GM12874 (cell line): Measurements from ENCODE around the gene CDKAL1.

Experiments
- TF ChIP-seq, protein P1 (sequence below): IDR thresholded peaks from 2 replicates; pipeline ENCODE4 v1.5.1; 2011; ENCODE audit warnings: low read depth, mild to moderate bottlenecking, control low read depth, low read length, moderate library complexity; ENCODE audit not compliant: insufficient read depth

CDKAL1 gene

DNA sequence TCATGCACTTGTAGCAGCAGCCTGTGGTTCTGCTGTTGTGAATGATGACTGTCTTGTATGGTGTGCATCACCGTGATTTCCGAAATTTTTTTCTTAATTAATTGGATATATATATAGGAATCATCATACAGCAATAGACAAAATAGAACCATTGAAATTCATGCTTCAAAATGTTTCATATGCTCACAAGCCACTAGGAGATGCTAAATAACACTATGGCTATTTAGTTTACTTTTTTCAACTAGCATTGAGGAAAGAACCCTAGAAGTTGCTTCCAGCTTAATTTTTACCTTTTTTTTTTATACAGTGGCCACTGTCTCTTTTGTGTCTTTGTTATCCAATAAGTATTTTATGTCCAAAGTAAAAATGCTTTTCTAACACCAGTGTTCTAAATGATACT is 485.4 kb downstream of the CDKAL1 start:
- TF ChIP-seq, protein P1, sequence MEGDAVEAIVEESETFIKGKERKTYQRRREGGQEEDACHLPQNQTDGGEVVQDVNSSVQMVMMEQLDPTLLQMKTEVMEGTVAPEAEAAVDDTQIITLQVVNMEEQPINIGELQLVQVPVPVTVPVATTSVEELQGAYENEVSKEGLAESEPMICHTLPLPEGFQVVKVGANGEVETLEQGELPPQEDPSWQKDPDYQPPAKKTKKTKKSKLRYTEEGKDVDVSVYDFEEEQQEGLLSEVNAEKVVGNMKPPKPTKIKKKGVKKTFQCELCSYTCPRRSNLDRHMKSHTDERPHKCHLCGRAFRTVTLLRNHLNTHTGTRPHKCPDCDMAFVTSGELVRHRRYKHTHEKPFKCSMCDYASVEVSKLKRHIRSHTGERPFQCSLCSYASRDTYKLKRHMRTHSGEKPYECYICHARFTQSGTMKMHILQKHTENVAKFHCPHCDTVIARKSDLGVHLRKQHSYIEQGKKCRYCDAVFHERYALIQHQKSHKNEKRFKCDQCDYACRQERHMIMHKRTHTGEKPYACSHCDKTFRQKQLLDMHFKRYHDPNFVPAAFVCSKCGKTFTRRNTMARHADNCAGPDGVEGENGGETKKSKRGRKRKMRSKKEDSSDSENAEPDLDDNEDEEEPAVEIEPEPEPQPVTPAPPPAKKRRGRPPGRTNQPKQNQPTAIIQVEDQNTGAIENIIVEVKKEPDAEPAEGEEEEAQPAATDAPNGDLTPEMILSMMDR = no peak

DNA sequence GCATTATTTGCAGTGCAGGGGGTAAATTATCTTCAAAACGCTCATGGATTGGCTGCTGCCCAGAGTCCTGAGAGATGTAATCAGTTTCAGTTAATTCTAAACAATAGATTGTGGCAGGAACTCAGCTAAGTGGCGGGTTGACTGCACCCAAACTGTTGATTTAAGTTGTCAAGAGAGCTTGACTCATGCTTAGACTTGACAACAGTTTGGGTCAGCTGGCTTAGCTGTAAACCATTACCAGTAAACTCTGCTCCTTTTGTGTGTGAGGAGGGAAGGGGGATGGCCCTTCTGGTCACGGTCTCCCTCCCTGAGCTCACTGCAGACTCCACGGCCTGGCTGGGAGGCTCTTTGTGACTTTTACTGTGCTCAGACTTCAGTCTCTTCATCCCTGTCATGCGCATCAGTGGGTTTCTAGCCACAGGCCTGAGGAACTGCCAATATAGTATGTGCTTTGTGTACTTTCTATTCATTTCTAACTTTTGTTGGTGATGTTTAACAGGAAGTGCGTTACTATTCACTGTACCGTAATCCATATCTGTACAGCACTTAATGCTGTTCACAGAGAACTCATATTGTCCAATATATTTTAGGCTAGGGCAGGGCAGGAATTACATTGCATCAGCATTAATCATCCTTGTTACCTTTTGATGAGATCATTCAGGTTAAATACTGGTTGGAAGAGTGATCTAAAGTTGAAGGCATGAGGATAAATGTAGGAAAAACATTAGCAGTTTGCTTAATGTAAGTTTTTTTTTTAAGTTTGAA is 488.3 kb downstream of the CDKAL1 start:
- TF ChIP-seq, protein P1 = no peak

DNA sequence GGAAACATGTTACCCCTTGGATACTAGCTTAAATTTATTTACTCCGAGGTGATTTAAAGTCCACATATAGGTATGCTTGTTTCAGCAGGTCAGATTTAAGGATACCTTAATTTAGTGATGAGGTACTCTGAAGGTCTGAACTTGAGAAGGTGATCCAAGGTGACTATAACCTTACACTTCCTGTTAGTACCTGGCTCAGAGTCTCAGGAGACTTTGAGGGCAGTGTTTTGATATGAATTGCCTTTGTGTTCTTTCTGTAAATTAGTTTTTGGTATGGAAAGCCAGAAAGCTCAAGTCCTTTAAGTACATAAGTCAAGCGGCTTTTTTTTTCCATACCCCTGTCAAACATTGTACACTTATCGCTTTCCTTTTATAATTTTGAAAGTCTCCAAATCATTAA is 489.0 kb downstream of the CDKAL1 start:
- TF ChIP-seq, protein P1 = no peak

DNA sequence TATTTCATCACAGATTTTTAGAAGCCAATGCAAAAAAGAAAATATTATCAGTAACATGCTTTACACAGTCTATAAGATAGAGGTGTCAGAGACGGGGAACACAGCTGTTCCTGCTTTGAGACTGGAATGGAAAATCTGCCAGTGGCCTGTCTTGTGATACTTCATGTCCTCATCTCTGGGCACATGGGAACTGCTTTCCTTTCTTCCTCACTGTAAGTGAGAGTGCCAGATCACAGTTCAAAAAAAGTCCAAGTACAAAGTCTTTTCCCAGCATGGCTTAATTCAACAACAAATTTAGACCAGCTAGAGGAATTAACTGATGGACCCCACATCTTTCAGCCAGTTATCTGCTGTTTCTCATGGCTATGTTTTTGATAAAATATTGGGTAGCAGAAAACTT is 490.4 kb downstream of the CDKAL1 start:
- TF ChIP-seq, protein P1 = no peak

DNA sequence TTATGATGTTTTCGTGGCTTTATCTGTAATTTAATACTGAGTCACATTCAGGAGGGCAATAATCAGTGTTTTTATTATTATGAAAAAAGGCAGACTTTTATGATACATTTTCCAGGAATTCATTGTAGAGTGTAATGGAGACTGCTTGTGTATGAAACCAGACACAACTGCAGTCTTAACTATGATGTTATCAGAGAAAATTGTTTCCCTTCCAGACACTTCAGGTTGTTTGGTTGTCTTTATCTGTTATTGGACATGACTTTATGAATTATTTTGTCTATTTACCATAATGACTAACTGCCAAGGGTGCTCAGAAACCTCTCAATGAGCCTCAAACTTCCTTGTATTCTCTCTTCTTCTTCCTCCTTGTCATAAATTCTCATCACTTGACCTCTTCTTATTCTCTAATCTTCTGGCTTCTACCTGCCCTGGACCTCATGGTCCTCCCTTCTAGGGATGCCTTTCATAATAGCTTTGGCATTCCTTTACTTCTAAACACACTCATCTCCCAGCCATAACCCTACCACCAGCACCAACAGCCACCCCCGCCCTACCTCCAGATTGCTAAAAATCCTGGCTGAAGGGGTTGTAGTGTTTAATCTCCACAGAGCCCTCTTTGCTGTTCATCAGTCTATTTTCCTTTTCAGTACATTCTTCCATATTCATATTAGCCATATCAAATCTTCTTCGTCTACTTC is 492.5 kb downstream of the CDKAL1 start:
- TF ChIP-seq, protein P1 = no peak

DNA sequence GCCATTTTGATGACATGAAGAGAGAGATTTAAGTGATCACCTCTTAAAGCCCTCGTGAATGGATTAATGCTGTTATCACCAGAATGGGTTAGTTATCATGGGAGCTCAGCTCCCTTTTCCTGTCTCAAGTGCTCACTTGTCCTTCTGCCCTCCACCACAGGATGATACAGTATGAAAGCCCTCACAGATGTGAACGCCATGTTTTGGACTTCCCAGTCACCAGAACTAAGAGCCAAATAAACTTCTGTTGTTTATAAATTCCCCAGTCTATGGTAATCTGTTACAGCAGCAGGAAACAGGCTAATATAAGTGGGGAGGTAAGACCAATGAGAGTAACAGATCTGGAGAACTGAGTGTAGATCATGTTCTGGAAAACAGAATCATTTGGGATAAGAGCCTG is 493.2 kb downstream of the CDKAL1 start:
- TF ChIP-seq, protein P1 = no peak

DNA sequence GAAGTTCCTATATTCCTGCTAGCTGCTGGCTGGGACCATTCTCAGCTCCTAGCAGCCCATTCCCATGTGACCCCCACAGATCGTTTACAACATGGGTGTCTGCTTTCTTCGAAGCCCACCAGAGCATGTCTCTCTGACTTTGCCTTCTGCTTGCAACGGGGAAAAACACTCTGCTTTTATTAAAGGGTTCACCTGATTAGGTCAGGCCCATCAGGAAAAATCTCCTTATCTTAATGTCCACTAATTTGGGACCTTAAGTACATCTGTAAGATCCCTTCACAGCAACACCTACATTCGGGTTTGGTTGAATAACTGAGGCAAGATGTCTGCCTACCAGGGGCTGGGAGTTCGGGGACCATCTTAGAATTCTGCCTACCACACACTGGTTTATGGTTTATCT is 496.9 kb downstream of the CDKAL1 start:
- TF ChIP-seq, protein P1 = no peak
